H1 (cell line): ENCODE measurements around the gene KLHDC8A. TPM values are rescaled to one million over a fixed set of nuclear protein-coding genes. Genes with fewer than 3 reads are reported as not detected.

Source experiments
- CHD1 ChIP-seq: IDR thresholded peaks from 2 replicates; pipeline ENCODE4 v1.6.1; 2012; ENCODE audit warnings: low read depth, low read length, improper control_type of control experiment
- CHD2 ChIP-seq: IDR thresholded peaks from 2 replicates; pipeline ENCODE4 v1.6.1; 2012; ENCODE audit warnings: low read length, improper control_type of control experiment
- CTBP2 ChIP-seq: IDR thresholded peaks from 2 replicates; pipeline ENCODE4 v1.7.0; 2011; ENCODE audit warnings: borderline replicate concordance, mild to moderate bottlenecking, moderate library complexity, mixed read lengths, low read length; ENCODE audit not compliant: insufficient read depth, insufficient read length
- JUN ChIP-seq: IDR thresholded peaks from 2 replicates; pipeline ENCODE4 v1.6.1; 2011; ENCODE audit warnings: low read depth, mild to moderate bottlenecking, improper control_type of control experiment, low read length
- KDM1A ChIP-seq: fragments of 200-600, 300-600 bp; sonication (generic); IDR thresholded peaks from 2 replicates; pipeline ENCODE4 v1.7.1; 2016; ENCODE audit warnings: mild to moderate bottlenecking, low read length, borderline replicate concordance
- polyA plus RNA-seq, 7 experiments: library from polyadenylated mRNA; depleted of rRNA in 3 of 7; stranded (reverse) in 5 of 7; unstranded in 2 of 7; fragments of >200 nt in 5 of 7; fragments of 200-250 nt in 2 of 7; gene quantifications; 1 replicate in 5 of 7; 2 replicates in 1 of 7; 4 replicates in 1 of 7; pipeline versions ENCODE4 v1.2.1 to v1.2.3, GENCODE V29; 2011 to 2013; ENCODE audit warnings: missing spikeins in 2 of 7, mixed read lengths in 2 of 7
- total RNA-seq: library from RNA; stranded (reverse); fragmentation: NEBNext Ultra II Directional; extraction: Animal tissue kit (Norgen Biotek cat#: 25700); gene quantifications from 2 replicates; pipeline ENCODE4 v1.2.1, GENCODE V29; 2021
- TF ChIP-seq, protein P1 (sequence below): IDR thresholded peaks from 2 replicates; pipeline ENCODE4 v1.6.1; 2012; ENCODE audit warnings: low read length, inconsistent platforms
- TF ChIP-seq, protein P2 (sequence below): IDR thresholded peaks from 2 replicates; pipeline ENCODE4 v1.6.1; 2012; ENCODE audit warnings: inconsistent platforms

Gene KLHDC8A
- total and polyA plus RNA-seq, 2 of the 8 experiments (the other 6 are each of a cell fraction or from before 2014, with no cell fraction given) = 1.9 to 3.4 TPM

DNA sequence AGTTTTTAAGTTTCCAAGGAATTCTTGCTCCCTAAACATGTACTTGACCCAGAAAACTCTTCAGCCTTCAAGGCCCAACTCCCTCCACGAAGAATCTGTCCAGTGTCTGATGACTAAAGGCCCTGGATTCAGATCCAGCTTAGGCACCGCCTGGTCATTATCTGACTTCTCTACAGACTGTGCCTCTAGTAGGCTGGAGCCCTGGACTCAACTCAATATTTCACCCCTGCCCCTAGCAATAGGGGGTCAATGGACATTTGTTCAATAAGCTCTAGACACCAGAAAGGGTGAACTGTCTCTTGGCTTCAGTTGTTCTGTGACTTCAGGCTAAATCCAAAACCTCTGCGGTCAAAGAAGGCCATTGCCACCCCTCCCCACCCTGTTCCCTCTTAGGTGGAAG lies 69.6 kb downstream of the KLHDC8A start (continued):
- TF ChIP-seq, protein P1, sequence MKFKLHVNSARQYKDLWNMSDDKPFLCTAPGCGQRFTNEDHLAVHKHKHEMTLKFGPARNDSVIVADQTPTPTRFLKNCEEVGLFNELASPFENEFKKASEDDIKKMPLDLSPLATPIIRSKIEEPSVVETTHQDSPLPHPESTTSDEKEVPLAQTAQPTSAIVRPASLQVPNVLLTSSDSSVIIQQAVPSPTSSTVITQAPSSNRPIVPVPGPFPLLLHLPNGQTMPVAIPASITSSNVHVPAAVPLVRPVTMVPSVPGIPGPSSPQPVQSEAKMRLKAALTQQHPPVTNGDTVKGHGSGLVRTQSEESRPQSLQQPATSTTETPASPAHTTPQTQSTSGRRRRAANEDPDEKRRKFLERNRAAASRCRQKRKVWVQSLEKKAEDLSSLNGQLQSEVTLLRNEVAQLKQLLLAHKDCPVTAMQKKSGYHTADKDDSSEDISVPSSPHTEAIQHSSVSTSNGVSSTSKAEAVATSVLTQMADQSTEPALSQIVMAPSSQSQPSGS = no peak
- TF ChIP-seq CHD2 (no peak), KDM1A (no peak), JUN (no peak), CTBP2 (no peak), CHD1 (no peak)
- TF ChIP-seq, protein P2, sequence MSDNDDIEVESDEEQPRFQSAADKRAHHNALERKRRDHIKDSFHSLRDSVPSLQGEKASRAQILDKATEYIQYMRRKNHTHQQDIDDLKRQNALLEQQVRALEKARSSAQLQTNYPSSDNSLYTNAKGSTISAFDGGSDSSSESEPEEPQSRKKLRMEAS = no peak
- TF ChIP-seq, all 59 proteins: peak for 0
